ENCODE data around the gene LHX6. TPM values are rescaled to one million over a fixed set of nuclear protein-coding genes. Genes with fewer than 3 reads are reported as not detected.
A peak's percentile ranks its signal among the peaks of the same experiment; 100 is the strongest.

Gene LHX6
- total RNA-seq, 6 donors from 2014 or later, result 1.0 to 11.3 (median 2.9) TPM

DNA sequence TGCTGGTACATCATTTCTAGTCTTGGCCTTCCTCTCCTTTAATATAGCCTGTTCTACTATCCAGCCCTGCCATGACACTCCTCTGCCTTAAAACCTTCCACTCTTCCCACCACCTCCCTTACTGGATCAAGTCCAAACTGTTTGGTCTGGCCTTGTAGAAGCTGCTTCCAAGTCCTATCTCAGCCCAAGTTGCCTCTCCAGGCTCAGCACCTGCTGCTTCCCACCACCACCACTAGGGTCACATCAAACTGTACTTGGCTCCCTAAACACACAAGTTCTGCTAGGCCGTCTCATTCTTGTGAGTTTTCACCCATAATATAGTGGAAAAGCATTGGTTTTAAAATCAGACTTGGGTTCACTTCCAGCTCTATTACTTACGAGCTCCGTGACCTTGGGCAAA, 70.6 kb downstream of the LHX6 start:
- TF ChIP-seq CTCF (IDR thresholded peaks at IDR 0.05) (peak in 5 of 6 experiments; percentile 10 to 34 (median 16)), POLR2AphosphoS5 (IDR thresholded peaks at IDR 0.05) (no peak), POLR2A (IDR thresholded peaks at IDR 0.05) (no peak)
- H3K27ac ChIP-seq, result no peak overlapping the region
- H3K9me3 ChIP-seq, result peaks cover 0 to 4% (median 0%) of the 10 kb centered on the region in 4 donors
- DNase-seq (no peak), ATAC-seq (ENCODE audit: low FRiP score in 2 of 2) (no peak)
- WGBS, 2 donors, result 85 to 86% methylated on average over 3 of the region's 3 CpGs
- H3K36me3 ChIP-seq, result no peaks in the 10 kb centered on the region
- no peak overlapping the region for H3K4me3 ChIP-seq
- H3K4me1 ChIP-seq, result peaks cover 14 to 28% (median 20%) of the 10 kb centered on the region in 4 donors
- H3K27me3 ChIP-seq, result no peaks in the 10 kb centered on the region

DNA sequence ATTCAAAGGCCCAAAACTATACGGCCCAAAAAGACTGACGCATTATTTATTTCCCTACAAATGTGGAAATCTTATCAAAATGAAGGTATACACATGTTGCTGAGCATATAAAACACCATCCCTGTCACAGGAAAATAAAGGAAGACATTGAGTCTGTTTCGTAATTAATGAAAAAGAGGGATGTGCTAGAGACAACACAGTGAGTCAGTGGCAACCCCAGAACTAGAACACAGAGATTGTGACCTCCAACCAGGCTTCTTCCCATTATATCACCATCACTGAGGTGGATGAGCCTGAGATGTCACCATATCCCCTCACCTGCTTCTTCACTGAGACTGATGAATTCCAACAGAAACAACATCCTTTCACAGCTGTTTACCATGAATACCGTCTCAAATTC, 73.0 kb downstream of the LHX6 start:
- Histone ChIP-seq H3K27me3 (no peaks in the 10 kb centered on the region), H3K4me3 (no peak overlapping the region), H3K9me3 (no peaks in the 10 kb centered on the region), H3K27ac (no peak overlapping the region), H3K36me3 (peaks cover 0 to 14% (median 5%) of the 10 kb centered on the region in 4 donors), H3K4me1 (peaks cover 14 to 28% (median 20%) of the 10 kb centered on the region in 4 donors)
- ATAC-seq (ENCODE audit: low FRiP score in 2 of 2), result no peak
- DNase-seq, result no peak
- TF ChIP-seq EP300 (IDR thresholded peaks at IDR 0.05) (no peak), POLR2A (IDR thresholded peaks at IDR 0.05) (no peak), POLR2AphosphoS5 (IDR thresholded peaks at IDR 0.05) (no peak), CTCF (IDR thresholded peaks at IDR 0.05) (no peak)
- WGBS, 2 donors, result 84 to 90% methylated on average over 4 of the region's 4 CpGs

Other genes starting within 250 kb of the LHX6 start
- gene TTLL11, start 135.6 kb downstream of the LHX6 start, total RNA-seq, result 10 to 100 TPM in 5 of 6 donors, 1 to 10 TPM in 1; 6.8 to 18.9 (median 12.9) TPM
- gene NDUFA8, start 69.2 kb downstream of the LHX6 start, total RNA-seq, result 10 to 100 TPM; 25.6 to 46.5 (median 35.5) TPM
- 10 to 100 TPM in 3 of 6 donors, 1 to 10 TPM in 2, not detected in 1; 3.5 to 33.5 (median 10.5) TPM for gene MORN5, start 69.0 kb downstream of the LHX6 start, total RNA-seq
- 10 to 100 TPM in 3 of 6 donors, 1 to 10 TPM in 3; 3.0 to 19.9 (median 11.8) TPM for gene RBM18, start 35.9 kb upstream of the LHX6 start, total RNA-seq
- 10 to 100 TPM; 21.4 to 54.5 (median 29.7) TPM for gene MRRF, start 35.9 kb upstream of the LHX6 start, total RNA-seq
- 10 to 100 TPM in 2 of 6 donors, 1 to 10 TPM in 4; 5.0 to 21.4 (median 8.5) TPM for gene PTGS1, start 142.1 kb upstream of the LHX6 start, total RNA-seq
- gene OR1J1, start 249.0 kb upstream of the LHX6 start, total RNA-seq, result not detected

All from upper lobe of left lung (tissue), 6 donors.